ENCODE measurements around the gene GCNT2. TPM values are rescaled to one million over a fixed set of nuclear protein-coding genes. Genes with fewer than 3 reads are reported as not detected.
"Not testable (repeated sequence)": the region's sequence is repeated elsewhere in the genome, so short reads cannot be mapped to it uniquely, and the experiment has no call there.

Gene GCNT2
- total RNA-seq, 4 donors from 2014 or later, result 12.4 to 92.5 (median 77.0) TPM

- H3K4me3 ChIP-seq, result no peak overlapping the region
- H3K27me3 ChIP-seq, result no peaks in the 10 kb centered on the region
- no peak for TF ChIP-seq CTCF (IDR thresholded peaks at IDR 0.05)
- DNase-seq, result no peak
- no peaks in the 10 kb centered on the region for H3K36me3 ChIP-seq
- H3K4me1 ChIP-seq, result no peaks in the 10 kb centered on the region
- no peaks in the 10 kb centered on the region for H3K9me3 ChIP-seq
- no peak overlapping the region for H3K27ac ChIP-seq
Measured at GRCh38 chr6:10482636-10483257, 38.4 kb upstream of the GCNT2 start.

GRCh38 chr6:10484912-10485311 lies 36.2 kb upstream of the GCNT2 start:
- TF ChIP-seq CTCF (IDR thresholded peaks at IDR 0.05) (no peak), POLR2A (IDR thresholded peaks at IDR 0.05) (no peak)
- H3K27me3 ChIP-seq, result no peaks in the 10 kb centered on the region
- no peaks in the 10 kb centered on the region for H3K4me1 ChIP-seq
- H3K4me3 ChIP-seq, result no peak overlapping the region
- no peak overlapping the region for H3K27ac ChIP-seq
- no peaks in the 10 kb centered on the region for H3K9me3 ChIP-seq
- H3K36me3 ChIP-seq, result no peaks in the 10 kb centered on the region
- no peak for DNase-seq

GRCh38 chr6:10485406-10485805 lies 35.7 kb upstream of the GCNT2 start:
- no peaks in the 10 kb centered on the region for H3K4me1 ChIP-seq
- no peaks in the 10 kb centered on the region for H3K9me3 ChIP-seq
- no peak for DNase-seq
- H3K27me3 ChIP-seq, result no peaks in the 10 kb centered on the region
- TF ChIP-seq CTCF (IDR thresholded peaks at IDR 0.05), result no peak
- no peak for TF ChIP-seq POLR2A (IDR thresholded peaks at IDR 0.05)
- no peaks in the 10 kb centered on the region for H3K36me3 ChIP-seq
- H3K4me3 ChIP-seq, result no peak overlapping the region
- H3K27ac ChIP-seq, result no peak overlapping the region

GRCh38 chr6:10486215-10486614 lies 34.9 kb upstream of the GCNT2 start:
- Histone ChIP-seq H3K9me3 (no peaks in the 10 kb centered on the region), H3K27ac (no peak overlapping the region), H3K4me3 (no peak overlapping the region), H3K36me3 (no peaks in the 10 kb centered on the region), H3K27me3 (no peaks in the 10 kb centered on the region), H3K4me1 (no peaks in the 10 kb centered on the region)
- TF ChIP-seq POLR2A (IDR thresholded peaks at IDR 0.05), result no peak
- no peak for TF ChIP-seq CTCF (IDR thresholded peaks at IDR 0.05)
- DNase-seq, result no peak

- not testable (repeated sequence) for H3K27ac ChIP-seq, H3K36me3 ChIP-seq, H3K4me3 ChIP-seq, H3K27me3 ChIP-seq, DNase-seq, H3K4me1 ChIP-seq, H3K9me3 ChIP-seq
Measured at GRCh38 chr6:10486944-10487588, 34.1 kb upstream of the GCNT2 start.

- no peak overlapping the region for H3K4me3 ChIP-seq
- H3K36me3 ChIP-seq, result no peaks in the 10 kb centered on the region
- H3K27me3 ChIP-seq, result no peaks in the 10 kb centered on the region
- DNase-seq, result no peak
- H3K4me1 ChIP-seq, result no peaks in the 10 kb centered on the region
- TF ChIP-seq CTCF (IDR thresholded peaks at IDR 0.05) (no peak), POLR2A (IDR thresholded peaks at IDR 0.05) (no peak)
- H3K27ac ChIP-seq, result no peak overlapping the region
- no peaks in the 10 kb centered on the region for H3K9me3 ChIP-seq
Measured at GRCh38 chr6:10487668-10488327, 33.4 kb upstream of the GCNT2 start.

All from Peyer's patch (tissue), 4 donors.